HEK293 (cell line): Measurements from ENCODE around the gene ACSBG1.

ENCODE experiments used
- GLIS1 ChIP-seq: fragments of 450-650 bp; formaldehyde crosslinking; IDR thresholded peaks from 2 replicates; pipeline ENCODE4 v1.5.1; 2016; ENCODE audit warnings: missing biosample characterization, missing genetic modification characterization
- ZBTB1 ChIP-seq: fragments of 450-650 bp; formaldehyde crosslinking; IDR thresholded peaks from 2 replicates; pipeline ENCODE4 v1.5.1; 2016; ENCODE audit warnings: missing biosample characterization, missing genetic modification characterization
- ZNF138 ChIP-seq: fragments of 450-650 bp; formaldehyde crosslinking; IDR thresholded peaks from 2 replicates; pipeline ENCODE4 v1.5.1; 2016; ENCODE audit warnings: missing biosample characterization, missing genetic modification characterization, borderline replicate concordance
- ZNF292 ChIP-seq: fragments of 450-650 bp; formaldehyde crosslinking; IDR thresholded peaks from 2 replicates; pipeline ENCODE4 v1.5.1; 2016; ENCODE audit warnings: low read depth, missing biosample characterization, missing genetic modification characterization, borderline replicate concordance

DNA sequence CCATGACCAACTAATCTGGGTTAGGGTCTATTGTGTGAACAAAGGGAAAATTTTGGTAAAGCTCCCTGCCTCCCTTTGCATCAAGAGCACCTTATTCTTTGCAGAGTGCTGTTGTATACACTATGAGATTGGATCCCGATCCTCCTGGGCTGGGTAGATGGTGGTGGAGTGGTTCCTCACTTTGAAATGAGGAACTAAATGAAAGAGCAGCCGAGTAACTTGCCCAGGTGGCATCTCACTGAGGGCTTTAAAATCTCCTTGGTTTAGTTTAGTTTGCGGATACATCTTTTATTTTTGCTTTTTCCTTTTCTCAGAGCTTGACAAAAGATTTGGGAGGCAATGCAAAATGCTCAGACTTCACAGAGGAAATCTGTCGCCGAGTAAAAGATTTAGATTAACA, 65.8 kb downstream of the ACSBG1 start:
- no peak for TF ChIP-seq GLIS1 (tag by site-specific recombination)
- no peak for TF ChIP-seq ZBTB1 (tag by site-specific recombination)
- TF ChIP-seq ZNF292 (tag by site-specific recombination), result no peak
- TF ChIP-seq ZNF138 (tag by site-specific recombination), result no peak
